Measurements from ENCODE around the gene SLC22A16. TPM values are rescaled to one million over a fixed set of nuclear protein-coding genes. Genes with fewer than 3 reads are reported as not detected.
"Not testable (repeated sequence)": the region's sequence is repeated elsewhere in the genome, so short reads cannot be mapped to it uniquely, and the experiment has no call there.

Gene SLC22A16
- total RNA-seq, 1 experiment from 2014 or later, result not detected

DNA sequence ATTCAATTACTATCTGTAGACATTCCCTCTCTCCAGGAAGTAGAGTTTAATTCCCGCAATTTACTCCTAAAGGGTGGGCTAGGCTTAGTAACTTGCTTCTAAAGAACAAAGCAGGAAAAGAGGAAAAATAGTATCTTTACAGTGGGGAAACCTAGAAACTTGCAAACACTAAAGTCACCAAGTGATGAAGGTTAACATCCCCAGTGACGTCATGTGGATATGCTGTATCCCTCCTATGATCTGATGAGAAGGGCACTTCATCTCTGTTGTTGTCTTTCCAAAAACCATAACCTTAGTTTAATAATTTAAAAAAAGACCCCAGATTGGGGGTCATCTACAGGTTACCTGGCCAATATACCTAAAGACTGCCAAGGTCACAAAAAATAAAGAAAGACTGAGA lies 17.3 kb downstream of the SLC22A16 start:
- CTCF ChIA-PET, result interaction anchor here (0.9 kb wide), 1 partner anchor 27 kb away, joined by 4 read pairs; no protein-coding TSS in a partner anchor
- no peak for DNase-seq (ENCODE audit: unreplicated experiment)
- intact Hi-C loops (cut with micrococcal nuclease), result no loop called here
- Mint-ChIP-seq H3K27me3 (ENCODE audit: insufficient read depth, unreplicated experiment) (no peaks in the 10 kb centered on the region), H3K4me3 (ENCODE audit: unreplicated experiment) (no peak overlapping the region), H3K27ac (ENCODE audit: low read depth, unreplicated experiment) (no peak overlapping the region), H3K9me3 (ENCODE audit: unreplicated experiment) (peaks cover 5% of the 10 kb centered on the region), H3K4me1 (ENCODE audit: insufficient read depth, unreplicated experiment) (peaks cover 10% of the 10 kb centered on the region), H3K36me3 (ENCODE audit: insufficient read depth, unreplicated experiment) (no peaks in the 10 kb centered on the region)
- no peak for TF ChIP-seq CTCF (IDR thresholded peaks at IDR 0.05; ENCODE audit: unreplicated experiment)
- BruUV-seq (replicated peaks), result no TSS peak
- POLR2A ChIA-PET, result no interaction called here

DNA sequence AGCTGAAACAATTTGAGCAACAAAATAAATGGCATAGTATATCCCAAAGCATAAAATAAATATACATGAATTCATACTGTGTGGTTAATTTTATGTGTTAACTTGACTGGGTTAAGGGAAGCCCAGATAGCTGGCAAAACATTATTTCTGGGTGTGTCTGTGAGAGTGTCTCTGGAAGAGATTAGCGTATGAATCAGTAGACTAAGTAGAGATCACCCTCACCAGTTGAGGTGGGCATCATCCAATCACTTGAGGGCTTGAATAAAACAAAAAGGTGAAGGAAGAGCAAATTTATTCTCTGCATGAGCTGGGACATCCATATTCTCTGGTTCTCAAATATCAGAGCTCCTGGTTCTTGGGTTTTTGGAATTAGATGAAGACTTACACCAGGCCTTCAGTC lies 17.9 kb downstream of the SLC22A16 start:
- intact Hi-C loops (cut with micrococcal nuclease), result no loop called here
- H3K4me1 Mint-ChIP-seq (ENCODE audit: insufficient read depth, unreplicated experiment), result peaks cover 10% of the 10 kb centered on the region
- no peak overlapping the region for H3K27ac Mint-ChIP-seq (ENCODE audit: low read depth, unreplicated experiment)
- CTCF ChIA-PET, result interaction anchor here (0.6 to 1.7 kb wide), 4 partner anchors 11 to 818 kb away, joined by 3 to 5 read pairs (median 4); no protein-coding TSS in a partner anchor
- no peaks in the 10 kb centered on the region for H3K36me3 Mint-ChIP-seq (ENCODE audit: insufficient read depth, unreplicated experiment)
- DNase-seq (ENCODE audit: unreplicated experiment), result no peak
- POLR2A ChIA-PET, result no interaction called here
- no peak for TF ChIP-seq CTCF (IDR thresholded peaks at IDR 0.05; ENCODE audit: unreplicated experiment)
- no peak overlapping the region for H3K4me3 Mint-ChIP-seq (ENCODE audit: unreplicated experiment)
- no peaks in the 10 kb centered on the region for H3K27me3 Mint-ChIP-seq (ENCODE audit: insufficient read depth, unreplicated experiment)
- H3K9me3 Mint-ChIP-seq (ENCODE audit: unreplicated experiment), result no peaks in the 10 kb centered on the region
- no TSS peak for BruUV-seq (replicated peaks)

- POLR2A ChIA-PET; H3K27ac Mint-ChIP-seq (ENCODE audit: low read depth, unreplicated experiment); H3K4me3 Mint-ChIP-seq (ENCODE audit: unreplicated experiment); H3K36me3 Mint-ChIP-seq (ENCODE audit: insufficient read depth, unreplicated experiment); BruUV-seq (replicated peaks); H3K4me1 Mint-ChIP-seq (ENCODE audit: insufficient read depth, unreplicated experiment); H3K9me3 Mint-ChIP-seq (ENCODE audit: unreplicated experiment); H3K27me3 Mint-ChIP-seq (ENCODE audit: insufficient read depth, unreplicated experiment): not testable (repeated sequence)
- peak; percentile 49 for TF ChIP-seq CTCF (IDR thresholded peaks at IDR 0.05; ENCODE audit: unreplicated experiment)
- intact Hi-C loops (cut with micrococcal nuclease), result loop anchor here (2.0 kb wide), 1 partner anchor 491 kb away; no protein-coding TSS in a partner anchor
- CTCF ChIA-PET, result interaction anchor here (0.7 to 1.7 kb wide), 5 partner anchors 10 to 47 kb away, joined by 3 to 6 read pairs (median 5); no protein-coding TSS in a partner anchor
- peak; percentile 79 for DNase-seq (ENCODE audit: unreplicated experiment)
Observed at GRCh38 chr6:110457567-110458175, 18.7 kb downstream of the SLC22A16 start.

GRCh38 chr6:110456694-110457093 lies 19.7 kb downstream of the SLC22A16 start:
- no peak for TF ChIP-seq CTCF (IDR thresholded peaks at IDR 0.05; ENCODE audit: unreplicated experiment)
- intact Hi-C loops (cut with micrococcal nuclease), result loop anchor here (2.0 kb wide), 1 partner anchor 492 kb away; no protein-coding TSS in a partner anchor
- ChIA-PET POLR2A (interaction anchor here (1.1 kb wide), 1 partner anchor 357 kb away, joined by 3 read pairs; no protein-coding TSS in a partner anchor), CTCF (interaction anchor here (0.7 to 1.7 kb wide), 3 partner anchors 9 to 768 kb away, joined by 3 to 6 read pairs (median 5); no protein-coding TSS in a partner anchor)
- no peaks in the 10 kb centered on the region for H3K27me3 Mint-ChIP-seq (ENCODE audit: insufficient read depth, unreplicated experiment)
- BruUV-seq (replicated peaks), result no TSS peak
- H3K27ac Mint-ChIP-seq (ENCODE audit: low read depth, unreplicated experiment), result no peak overlapping the region
- no peak overlapping the region for H3K4me3 Mint-ChIP-seq (ENCODE audit: unreplicated experiment)
- no peaks in the 10 kb centered on the region for H3K36me3 Mint-ChIP-seq (ENCODE audit: insufficient read depth, unreplicated experiment)
- peaks cover 10% of the 10 kb centered on the region for H3K4me1 Mint-ChIP-seq (ENCODE audit: insufficient read depth, unreplicated experiment)
- no peaks in the 10 kb centered on the region for H3K9me3 Mint-ChIP-seq (ENCODE audit: unreplicated experiment)
- peak; percentile 35 for DNase-seq (ENCODE audit: unreplicated experiment)

Measured in MCF 10A (cell line).